HL-60 (cell line): ENCODE measurements around the gene SACM1L.

ENCODE experiments used
- CTCF ChIP-seq: IDR thresholded peaks from one replicate; pipeline ENCODE4 v1.5.1; 2011; ENCODE audit warnings: low read length, control low read depth, inconsistent platforms; ENCODE audit not compliant: insufficient read depth
- GABPA ChIP-seq: IDR thresholded peaks from 2 replicates; pipeline ENCODE4 v1.6.1; 2012; ENCODE audit warnings: low read depth

- TF ChIP-seq GABPA (peak; percentile 56), CTCF (no peak)
Observed at GRCh38 chr3:45647148-45647619, 42.0 kb upstream of the SACM1L start.
